A673 (cell line): ENCODE measurements around the gene FNBP1L. TPM values are rescaled to one million over a fixed set of nuclear protein-coding genes. Genes with fewer than 3 reads are reported as not detected.
"Not testable (repeated sequence)": the region's sequence is repeated elsewhere in the genome, so short reads cannot be mapped to it uniquely, and the experiment has no call there.

Source experiments
- BruUV-seq: library from RNA; stranded (reverse); fragments of 400-500 nt; replicated peaks from 2 replicates; lab custom pipeline; 2021; lab: Mats Ljungman, UMichigan
- CTCF ChIA-PET: fragments of 300-600 bp; sonication (Branson Sonifier 250); formaldehyde crosslinking; loops from one replicate; lab custom pipeline; 2022; ENCODE audit warnings: antibody characterized with exemption; lab: Charles Lee
- POLR2A ChIA-PET: fragments of 300-600 bp; sonication (Branson Sonifier 250); formaldehyde crosslinking; loops from one replicate; lab custom pipeline; 2022; ENCODE audit warnings: antibody characterized with exemption; ENCODE audit not compliant: low non-redundant PET; lab: Charles Lee
- DNase-seq: peaks from one replicate; pipeline ENCODE4 v3.0.0-alpha.2; 2015; ENCODE audit warnings: low spot score
- H3K27ac ChIP-seq: fragments of 200-600 bp; sonication (generic); 2 replicates; pipeline ENCODE4 v1.5.1; 2016; ENCODE audit warnings: mixed run types, low read depth, mild to moderate bottlenecking, mixed read lengths, antibody characterized with exemption, low read length; ENCODE audit not compliant: poor library complexity, severe bottlenecking
- H3K27me3 ChIP-seq: fragments of 200-600 bp; sonication (generic); replicated peaks from 2 replicates; pipeline ENCODE4 v1.6.1; 2017; ENCODE audit warnings: mixed run types, low read depth, mild to moderate bottlenecking, mixed read lengths, antibody characterized with exemption, low read length; ENCODE audit not compliant: insufficient read depth, poor library complexity
- H3K36me3 ChIP-seq: fragments of 200-600 bp; sonication (generic); 2 replicates; pipeline ENCODE4 v1.6.1; 2016; ENCODE audit warnings: mixed run types, mild to moderate bottlenecking, mixed read lengths, antibody characterized with exemption, low read length; ENCODE audit not compliant: insufficient read depth, poor library complexity, severe bottlenecking
- H3K4me1 ChIP-seq: fragments of 200-600 bp; sonication (generic); 2 replicates; pipeline ENCODE4 v1.6.1; 2017; ENCODE audit warnings: mixed run types, mild to moderate bottlenecking, mixed read lengths, antibody characterized with exemption, low read length; ENCODE audit not compliant: insufficient read depth, poor library complexity, severe bottlenecking
- H3K4me3 ChIP-seq: fragments of 200-600 bp; sonication (generic); 2 replicates; pipeline ENCODE4 v1.5.1; 2016; ENCODE audit warnings: low read depth, mixed run types, mild to moderate bottlenecking, mixed read lengths, low read length; ENCODE audit not compliant: poor library complexity, severe bottlenecking
- H3K9me3 ChIP-seq: fragments of 200-600 bp; sonication (generic); 2 replicates; pipeline ENCODE4 v1.6.1; 2016; ENCODE audit warnings: mixed run types, low read depth, mild to moderate bottlenecking, mixed read lengths, antibody characterized with exemption, low read length; ENCODE audit not compliant: poor library complexity, severe bottlenecking
- CTCF ChIP-seq: fragments of 300-800, 200-600 bp; sonication (generic); conservative IDR thresholded peaks from 2 replicates; pipeline ENCODE4 v1.5.1; 2017; ENCODE audit warnings: low read depth, mild to moderate bottlenecking, antibody characterized with exemption, low read length, moderate library complexity, mixed read lengths
- EZH2 ChIP-seq: fragments of 200-600 bp; sonication (generic); IDR thresholded peaks from 2 replicates; pipeline ENCODE4 v1.6.1; 2017; ENCODE audit warnings: borderline replicate concordance, low read depth, mild to moderate bottlenecking, mixed read lengths, antibody characterized with exemption, low read length; ENCODE audit not compliant: poor library complexity, severe bottlenecking
- intact Hi-C: fragments of 100-400 bp; cut with micrococcal nuclease; formaldehyde crosslinking; loops from one replicate; pipeline ENCODE4 v1.10.0; 2022; ENCODE audit not compliant: unreplicated experiment
- total RNA-seq: library from RNA; stranded (reverse); gene quantifications from 2 replicates; pipeline ENCODE4 v1.2.3, GENCODE V29; 2021

Gene FNBP1L
- total RNA-seq, 1 experiment from 2014 or later, result 39.6 TPM

GRCh38 chr1:93474321-93474720 is 26.4 kb downstream of the FNBP1L start:
- Histone ChIP-seq H3K27me3 (no peaks in the 10 kb centered on the region), H3K4me3 (no peak overlapping the region), H3K9me3 (peaks cover 7% of the 10 kb centered on the region), H3K4me1 (peaks cover 10% of the 10 kb centered on the region), H3K36me3 (no peaks in the 10 kb centered on the region), H3K27ac (no peak overlapping the region)
- BruUV-seq, result no TSS peak
- ChIA-PET POLR2A (no interaction called here), CTCF (no interaction called here)
- TF ChIP-seq CTCF (no peak), EZH2 (no peak)
- DNase-seq, result no peak
- intact Hi-C loops, result no loop called here

- TF ChIP-seq CTCF, result no peak
- TF ChIP-seq EZH2, result no peak
- CTCF ChIA-PET, result interaction anchor here (0.5 kb wide), 1 partner anchor 168 kb away, joined by 3 read pairs; no protein-coding TSS in a partner anchor
- no TSS peak for BruUV-seq
- peaks cover 7% of the 10 kb centered on the region for H3K9me3 ChIP-seq
- intact Hi-C loops, result no loop called here
- H3K4me1 ChIP-seq, result peaks cover 10% of the 10 kb centered on the region
- H3K27me3 ChIP-seq, result no peaks in the 10 kb centered on the region
- H3K27ac ChIP-seq, result no peak overlapping the region
- DNase-seq, result no peak
- no peak overlapping the region for H3K4me3 ChIP-seq
- POLR2A ChIA-PET, result no interaction called here
- no peaks in the 10 kb centered on the region for H3K36me3 ChIP-seq
Observed at GRCh38 chr1:93475681-93476080, 27.8 kb downstream of the FNBP1L start.

DNA sequence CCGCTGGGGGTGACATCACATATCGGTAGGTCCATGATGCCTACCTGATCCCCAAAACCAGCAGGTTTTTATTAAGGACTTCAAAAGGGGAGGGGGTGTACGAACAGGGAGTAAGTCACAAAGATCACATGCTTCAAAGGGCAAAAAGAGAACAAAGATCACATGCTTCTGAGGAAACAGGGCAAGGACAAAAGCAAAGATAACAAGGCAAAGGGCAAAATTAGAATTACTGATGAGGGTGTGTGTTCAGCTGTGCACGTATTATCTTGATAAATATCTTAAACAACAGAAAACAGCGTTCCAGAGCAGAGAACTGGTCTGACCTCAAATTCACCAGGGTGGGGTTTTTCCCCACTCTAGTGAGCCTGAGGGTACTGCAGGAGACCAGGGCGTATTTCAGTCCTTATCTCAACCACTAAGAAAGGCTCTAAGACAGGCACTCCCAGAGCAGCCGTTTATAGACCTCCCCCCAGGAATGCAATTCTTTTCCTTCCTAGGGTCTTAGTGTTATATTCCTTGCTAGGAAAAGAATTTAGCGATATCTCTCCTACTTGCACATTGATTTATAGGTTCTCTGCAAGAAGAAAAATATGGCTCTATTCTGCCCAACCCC is 31.3 kb downstream of the FNBP1L start:
- DNase-seq, intact Hi-C loops, H3K27me3 ChIP-seq, H3K36me3 ChIP-seq, POLR2A ChIA-PET, H3K4me3 ChIP-seq, BruUV-seq, H3K9me3 ChIP-seq, CTCF ChIA-PET, H3K27ac ChIP-seq: not testable (repeated sequence)
- H3K4me1 ChIP-seq, result peaks cover 12% of the 10 kb centered on the region

- peaks cover 17% of the 10 kb centered on the region for H3K4me1 ChIP-seq
- H3K27ac ChIP-seq, H3K9me3 ChIP-seq, BruUV-seq, POLR2A ChIA-PET, H3K4me3 ChIP-seq, H3K27me3 ChIP-seq, H3K36me3 ChIP-seq, CTCF ChIA-PET, intact Hi-C loops, DNase-seq: not testable (repeated sequence)
Observed at GRCh38 chr1:93481899-93482298, 34.0 kb downstream of the FNBP1L start.
